HG03159 (cell line): Measurements from ENCODE around the gene LY86.
A peak's percentile ranks its signal among the peaks of the same experiment; 100 is the strongest.
"Not testable (repeated sequence)": the region's sequence is repeated elsewhere in the genome, so short reads cannot be mapped to it uniquely, and the experiment has no call there.

ENCODE experiments used
- ATAC-seq: cut with Tn5 transposase; IDR thresholded peaks from one replicate; pipeline ENCODE4 v1.9.1; 2021; ENCODE audit warnings: mild to moderate bottlenecking, moderate library complexity; ENCODE audit not compliant: unreplicated experiment

Gene LY86

GRCh38 chr6:6595952-6596351 lies 7.4 kb downstream of the LY86 start:
- no peak for ATAC-seq

GRCh38 chr6:6596529-6597328 lies 8.2 kb downstream of the LY86 start:
- ATAC-seq, result no peak

- no peak for ATAC-seq
Measured at GRCh38 chr6:6597682-6598081, 9.2 kb downstream of the LY86 start.

DNA sequence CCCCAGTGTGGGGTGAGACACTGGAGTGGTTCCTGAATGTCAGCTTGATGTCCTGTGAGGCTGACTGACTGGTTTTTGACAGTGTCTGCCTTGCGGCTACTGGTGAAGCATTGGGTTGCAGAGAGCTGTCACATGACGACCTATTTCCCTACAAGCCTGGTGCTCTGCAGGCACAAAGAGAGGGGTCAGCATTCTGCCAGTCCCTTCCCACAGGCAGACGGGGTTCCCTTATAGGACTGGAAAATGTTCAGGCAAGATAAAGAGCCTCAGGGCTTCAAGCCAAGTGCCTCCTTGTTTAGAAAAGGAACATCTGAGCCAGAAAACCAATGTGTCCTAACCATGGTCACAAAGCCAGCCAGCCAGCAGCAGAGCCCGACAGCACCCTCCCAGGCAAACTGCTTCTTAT lies 11.0 kb downstream of the LY86 start:
- ATAC-seq, result no peak

DNA sequence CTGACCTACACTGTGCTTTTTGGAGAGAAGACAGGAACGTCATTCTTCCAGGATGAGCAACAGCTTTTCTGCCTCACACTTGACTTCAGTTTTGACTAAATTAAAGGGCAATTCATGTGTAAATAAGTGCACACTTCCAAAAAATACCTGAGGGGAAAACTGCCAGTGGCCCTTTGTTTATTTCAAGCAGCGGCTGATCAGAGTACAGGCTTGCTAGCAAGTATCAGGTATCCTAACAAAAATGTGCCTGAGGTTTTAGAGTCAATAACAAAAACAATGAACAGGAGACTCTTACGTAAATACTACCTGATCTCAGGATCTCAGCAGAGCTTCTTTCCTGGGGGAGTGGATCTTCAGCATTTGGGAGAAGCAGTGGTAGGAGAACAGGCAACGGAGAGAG lies 12.4 kb downstream of the LY86 start:
- ATAC-seq, result no peak

DNA sequence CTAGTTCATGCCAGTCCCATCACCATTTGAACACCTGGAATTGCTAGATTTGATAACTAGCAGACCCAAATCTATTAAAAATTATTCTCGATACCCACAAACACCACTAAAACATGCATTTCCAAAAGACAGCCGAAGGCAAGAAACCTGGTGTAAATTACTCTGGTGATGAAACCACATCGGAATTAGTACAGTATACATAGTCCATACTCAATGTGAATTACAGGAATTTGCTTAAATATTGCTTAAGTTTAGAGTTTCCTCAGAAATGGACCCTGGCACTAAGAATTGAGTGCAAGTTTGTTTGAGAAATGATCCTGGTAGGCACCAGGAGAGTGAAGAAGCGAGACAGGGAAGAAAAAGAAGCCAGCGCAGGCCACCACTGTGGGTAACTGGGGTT lies 13.7 kb downstream of the LY86 start:
- no peak for ATAC-seq

- ATAC-seq, result no peak
Measured at GRCh38 chr6:6603317-6603716, 14.8 kb downstream of the LY86 start.

GRCh38 chr6:6604015-6604414 lies 15.5 kb downstream of the LY86 start:
- no peak for ATAC-seq

DNA sequence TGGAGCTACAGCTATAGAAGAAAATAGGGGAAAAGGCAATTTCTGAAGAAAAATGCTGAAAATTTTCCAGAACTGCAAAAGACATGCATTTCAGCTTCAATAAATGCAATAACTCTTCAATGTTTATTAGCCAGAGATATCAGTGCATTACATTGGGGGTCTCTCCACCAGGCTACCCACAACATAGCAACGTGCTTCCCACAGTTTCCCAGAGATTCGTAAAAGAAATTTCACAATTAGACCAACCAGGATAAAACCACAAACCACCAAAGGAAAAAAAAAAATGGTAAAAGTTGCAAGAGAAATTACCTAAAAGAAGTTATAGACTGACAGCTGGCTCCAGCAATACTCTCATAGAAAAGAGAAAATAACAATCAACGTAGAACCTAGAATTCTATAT lies 16.0 kb downstream of the LY86 start:
- ATAC-seq, result no peak

DNA sequence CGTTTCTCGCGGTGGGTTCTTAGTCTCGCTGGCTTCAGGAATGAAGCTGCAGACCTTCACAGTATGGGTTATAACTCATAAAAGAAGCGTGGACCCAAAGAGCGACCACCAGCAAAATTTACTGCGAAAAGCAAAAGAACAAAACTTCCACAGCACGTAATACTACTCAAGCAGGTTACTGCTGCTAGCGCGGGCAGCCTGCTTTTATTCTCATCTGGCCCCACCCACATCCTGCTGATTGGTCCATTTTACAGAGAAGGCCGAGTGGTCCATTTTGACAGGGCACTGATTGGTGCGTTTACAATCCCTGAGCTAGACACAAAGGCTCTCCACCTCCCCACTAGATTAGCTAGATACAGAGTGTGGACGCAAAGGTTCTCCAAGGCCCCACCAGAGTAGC lies 17.4 kb downstream of the LY86 start:
- no peak for ATAC-seq

DNA sequence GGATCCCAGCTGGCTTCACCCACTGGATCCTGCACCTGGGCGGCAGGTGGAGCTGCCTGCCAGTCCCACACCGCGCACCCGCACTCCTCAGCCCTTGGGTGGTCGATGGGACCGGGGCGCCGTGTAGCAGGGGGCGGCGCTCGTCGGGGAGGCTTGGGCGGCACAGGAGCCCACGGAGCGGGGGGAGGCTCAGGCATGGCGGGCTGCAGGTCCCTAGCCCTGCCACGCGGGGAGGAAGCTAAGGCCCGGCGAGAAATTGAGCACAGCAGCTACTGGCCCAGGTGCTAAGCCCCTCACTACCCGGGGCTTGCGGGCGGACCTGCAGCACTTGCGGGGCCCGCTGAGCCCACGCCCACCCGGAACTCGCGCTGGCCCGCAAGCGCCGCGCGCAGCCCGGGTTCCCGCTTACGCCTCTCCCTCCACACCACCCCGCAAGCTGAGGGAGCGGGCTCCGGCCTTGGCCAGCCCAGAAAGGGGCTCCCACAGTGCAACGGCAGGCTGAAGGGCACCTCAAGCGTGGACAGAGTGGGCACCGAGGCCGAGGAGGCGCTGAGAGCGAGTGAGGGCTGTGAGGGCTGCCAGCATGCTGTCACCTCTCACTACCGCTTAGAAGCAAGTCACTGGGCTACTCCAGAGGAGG lies 18.0 kb downstream of the LY86 start:
- ATAC-seq, result not testable (repeated sequence)

DNA sequence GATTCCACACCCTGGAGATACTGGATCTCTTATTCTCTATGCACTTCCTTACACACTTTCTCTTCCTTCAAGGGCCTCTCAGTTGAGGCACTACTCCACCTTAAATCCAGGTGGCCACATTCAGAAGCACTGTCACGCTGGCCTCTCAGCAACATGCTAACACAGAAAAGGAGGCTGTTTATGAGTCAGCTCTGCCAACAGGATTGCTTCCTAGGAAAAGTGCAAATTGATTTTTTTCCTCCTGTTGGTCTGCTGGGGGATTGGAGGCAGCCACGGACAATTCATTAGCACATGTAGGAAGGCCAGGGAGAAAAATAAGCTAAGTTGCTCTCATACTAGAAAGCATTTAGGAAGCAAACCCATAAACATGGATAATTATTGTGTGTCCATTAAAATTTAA lies 20.9 kb downstream of the LY86 start:
- ATAC-seq, result no peak

GRCh38 chr6:6610031-6610591 lies 21.6 kb downstream of the LY86 start:
- ATAC-seq, result peak; percentile 90

GRCh38 chr6:6611486-6611885 lies 23.0 kb downstream of the LY86 start:
- no peak for ATAC-seq

DNA sequence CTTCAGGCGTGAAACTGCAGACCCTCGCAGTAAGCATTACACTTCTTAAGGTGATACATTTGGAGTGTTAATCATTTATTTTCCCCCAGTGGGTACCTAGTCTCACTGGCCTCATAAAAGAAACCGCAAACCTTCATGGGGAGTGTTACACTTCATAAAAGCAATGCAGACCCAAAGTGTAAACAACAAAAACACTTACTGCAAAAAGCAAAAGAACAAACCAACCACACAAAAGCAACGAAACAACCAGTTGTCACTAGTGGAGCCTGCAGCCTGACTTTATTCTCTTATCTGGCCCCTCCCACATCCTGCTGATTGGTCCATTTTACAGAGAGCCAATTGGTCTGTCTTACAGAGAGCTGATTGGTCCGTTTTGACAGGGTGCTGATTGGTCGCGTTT lies 23.8 kb downstream of the LY86 start:
- no peak for ATAC-seq

- not testable (repeated sequence) for ATAC-seq
Measured at GRCh38 chr6:6613103-6613718, 24.7 kb downstream of the LY86 start.

GRCh38 chr6:6614096-6614982 lies 25.8 kb downstream of the LY86 start:
- no peak for ATAC-seq

DNA sequence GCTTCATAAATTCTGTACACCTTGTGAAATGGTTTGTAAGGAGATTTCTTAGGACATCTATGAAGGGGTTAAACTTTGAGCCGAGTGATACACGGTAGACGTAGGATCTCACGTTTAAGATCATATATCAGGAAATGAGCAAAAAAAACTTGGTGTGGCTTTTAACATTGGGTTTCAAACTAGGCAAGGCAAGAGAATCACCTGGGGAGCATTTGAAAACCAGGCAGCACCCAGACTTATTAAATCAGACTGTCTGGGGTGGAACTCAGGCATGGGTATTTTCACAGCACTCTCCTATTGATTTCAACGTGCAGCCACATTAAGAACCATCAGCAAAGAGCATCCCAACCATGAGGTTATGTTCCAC lies 26.4 kb downstream of the LY86 start:
- ATAC-seq, result no peak

GRCh38 chr6:6616656-6617055 lies 28.1 kb downstream of the LY86 start:
- no peak for ATAC-seq

DNA sequence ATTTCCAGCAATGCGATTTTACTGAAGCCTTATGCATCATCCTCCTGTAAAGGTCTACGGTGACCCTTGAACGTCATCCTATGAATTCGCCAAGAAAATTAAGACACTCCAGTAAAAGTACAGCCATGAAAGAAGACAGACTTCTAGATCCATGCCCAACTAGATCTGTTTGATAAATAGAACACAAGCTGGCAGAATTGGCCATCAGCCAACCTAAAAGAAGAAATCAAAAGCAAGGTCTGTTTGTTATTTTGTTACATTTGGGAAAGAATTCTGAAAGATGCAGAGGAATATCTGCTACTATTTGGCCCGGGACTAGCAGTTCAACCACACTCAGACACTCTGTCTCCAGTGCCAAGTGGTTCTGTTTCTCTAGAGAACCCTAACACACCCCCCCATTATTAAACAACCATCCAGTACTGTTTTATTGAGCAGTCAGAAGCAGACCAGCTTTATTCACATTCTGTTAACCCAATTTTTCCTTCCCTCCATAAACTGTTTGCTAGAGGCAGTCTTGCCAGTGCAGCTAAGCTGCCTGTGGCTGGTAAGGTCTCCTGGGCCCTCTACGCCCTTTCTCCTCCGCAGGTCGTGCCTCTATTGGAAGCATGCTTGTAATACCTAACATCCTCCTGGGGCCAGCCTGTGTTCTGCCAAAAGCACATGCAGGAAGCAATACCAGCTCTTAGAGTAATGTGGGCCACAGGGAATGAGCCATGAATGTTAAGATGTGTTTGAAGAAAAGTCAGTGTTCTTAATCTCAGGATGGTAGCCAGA lies 30.7 kb downstream of the LY86 start:
- ATAC-seq, result no peak
